Subcutaneous abdominal adipose tissue (tissue), 5 donors: ENCODE results near the gene CCDC32.

Experiments
- H3K27ac ChIP-seq: one replicate; pipeline ENCODE4 v1.7.0; 2013; ENCODE audit warnings: low read depth, mild to moderate bottlenecking, inconsistent platforms, low read length, moderate library complexity
- H3K27me3 ChIP-seq, 5 donors: one replicate each; pipeline ENCODE4 v1.7.0; 2013; ENCODE audit warnings: low read length in 5 of 5, inconsistent platforms in 1 of 5; ENCODE audit not compliant: control insufficient read depth in 5 of 5, insufficient read depth in 4 of 5
- H3K36me3 ChIP-seq, 5 donors: one replicate each; pipeline ENCODE4 v1.7.0; 2013; ENCODE audit warnings: low read length in 5 of 5; ENCODE audit not compliant: control insufficient read depth in 5 of 5, insufficient read depth in 5 of 5
- H3K4me1 ChIP-seq, 5 donors: one replicate each; pipeline ENCODE4 v1.7.0; 2013; ENCODE audit warnings: low read length in 5 of 5, mild to moderate bottlenecking in 3 of 5, moderate library complexity in 1 of 5; ENCODE audit not compliant: control insufficient read depth in 5 of 5, insufficient read depth in 5 of 5
- H3K4me3 ChIP-seq, 5 donors: one replicate each; pipeline ENCODE4 v1.7.0; 2013; ENCODE audit warnings: low read length in 5 of 5, low read depth in 1 of 5
- H3K9ac ChIP-seq, 5 donors: one replicate each; pipeline ENCODE4 v1.7.0; 2013; ENCODE audit warnings: low read length in 5 of 5, mild to moderate bottlenecking in 4 of 5, moderate library complexity in 3 of 5
- H3K9me3 ChIP-seq, 5 donors: one replicate each; pipeline ENCODE4 v1.7.0; 2013; ENCODE audit warnings: low read length in 5 of 5; ENCODE audit not compliant: control insufficient read depth in 5 of 5
- donor health status: healthy.
- donor health status: healthy.
- donor health status: healthy.
- donor health status: healthy.
- donor health status: healthy.

Gene CCDC32

DNA sequence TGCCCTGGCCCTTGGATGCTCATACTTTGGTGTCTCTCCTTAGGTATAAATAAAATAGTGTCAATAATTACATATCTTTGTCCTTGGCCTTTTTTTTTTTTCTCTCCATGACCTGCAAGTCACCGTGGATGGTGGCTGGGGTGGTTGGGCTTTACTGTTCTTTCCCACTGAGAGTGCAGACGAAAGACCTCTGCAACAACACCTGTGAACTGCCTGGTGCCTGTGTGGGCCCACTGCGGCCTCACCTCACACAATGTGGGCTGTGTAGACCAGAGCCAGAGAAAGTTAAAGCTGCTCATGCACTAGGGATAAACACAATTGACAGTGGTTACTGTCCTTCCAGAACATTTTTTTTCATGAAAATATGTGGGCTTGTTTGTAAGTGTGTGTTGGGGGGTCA lies 39.0 kb downstream of the CCDC32 start:
- H3K9ac ChIP-seq = no peak overlapping the region
- no peaks in the 10 kb centered on the region for H3K36me3 ChIP-seq
- H3K4me1 ChIP-seq = no peaks in the 10 kb centered on the region
- no peaks in the 10 kb centered on the region for H3K9me3 ChIP-seq
- no peaks in the 10 kb centered on the region for H3K27me3 ChIP-seq
- no peak overlapping the region for H3K4me3 ChIP-seq
- no peak overlapping the region for H3K27ac ChIP-seq

- no peaks in the 10 kb centered on the region for H3K36me3 ChIP-seq
Measured at GRCh38 chr15:40523611-40524010, 41.2 kb downstream of the CCDC32 start.

DNA sequence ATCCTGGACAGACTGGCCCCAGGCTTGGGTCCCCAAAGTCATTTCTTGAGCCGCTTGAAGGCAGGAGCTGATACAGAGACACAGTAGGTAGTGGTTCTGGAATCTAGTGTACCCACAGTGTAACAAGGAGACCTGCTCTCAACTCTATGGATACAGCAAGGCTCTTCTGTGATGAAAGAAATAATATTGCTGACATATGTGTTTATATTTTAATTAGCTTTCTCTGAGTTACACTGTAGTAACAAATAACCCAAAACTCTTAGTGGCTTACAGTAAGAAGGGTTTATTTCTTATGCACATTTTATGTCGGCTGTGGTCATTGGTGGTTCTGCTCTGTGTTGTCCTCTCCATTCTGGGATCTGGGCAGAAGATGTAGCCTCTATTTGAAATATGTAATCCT lies 48.5 kb downstream of the CCDC32 start:
- Histone ChIP-seq H3K9ac (no peak overlapping the region), H3K36me3 (no peaks in the 10 kb centered on the region)

More at GRCh38 chr15:40523611-40524010, 41.2 kb downstream of the CCDC32 start:
- no peak overlapping the region for H3K4me3 ChIP-seq
- H3K9ac ChIP-seq = no peak overlapping the region
- no peaks in the 10 kb centered on the region for H3K9me3 ChIP-seq
- H3K27ac ChIP-seq = no peak overlapping the region
- H3K4me1 ChIP-seq = peaks cover 0 to 5% (median 5%) of the 10 kb centered on the region in 5 donors
- no peaks in the 10 kb centered on the region for H3K27me3 ChIP-seq

GRCh38 chr15:40513609-40514008 lies 51.2 kb downstream of the CCDC32 start:
- Histone ChIP-seq H3K4me1 (peaks cover 0 to 18% (median 14%) of the 10 kb centered on the region in 5 donors), H3K27ac (no peak overlapping the region), H3K4me3 (no peak overlapping the region), H3K36me3 (no peaks in the 10 kb centered on the region), H3K27me3 (peaks cover 0 to under 1% (median 0%) of the 10 kb centered on the region in 5 donors), H3K9me3 (no peaks in the 10 kb centered on the region), H3K9ac (no peak overlapping the region)

More for the DNA sequence above, 48.5 kb downstream of the CCDC32 start:
- H3K9me3 ChIP-seq = no peaks in the 10 kb centered on the region
- no peaks in the 10 kb centered on the region for H3K27me3 ChIP-seq
- no peak overlapping the region for H3K4me3 ChIP-seq
- no peak overlapping the region for H3K27ac ChIP-seq
- peaks cover 0 to 14% (median 12%) of the 10 kb centered on the region in 5 donors for H3K4me1 ChIP-seq

GRCh38 chr15:40512440-40512839 lies 52.4 kb downstream of the CCDC32 start:
- Histone ChIP-seq H3K4me3 (no peak overlapping the region), H3K36me3 (no peaks in the 10 kb centered on the region), H3K27ac (no peak overlapping the region), H3K9ac (no peak overlapping the region), H3K9me3 (no peaks in the 10 kb centered on the region), H3K4me1 (peaks cover 0 to 18% (median 15%) of the 10 kb centered on the region in 5 donors), H3K27me3 (peaks cover 0 to 4% (median 0%) of the 10 kb centered on the region in 5 donors)

- H3K4me1 ChIP-seq = peaks cover 0 to 26% (median 23%) of the 10 kb centered on the region in 5 donors
- peak overlapping the region in 4 of 5 donors; percentile 47 to 71 (median 70) for H3K9ac ChIP-seq
- no peak overlapping the region for H3K27ac ChIP-seq
- peaks cover 0 to 4% (median 0%) of the 10 kb centered on the region in 5 donors for H3K27me3 ChIP-seq
- no peaks in the 10 kb centered on the region for H3K36me3 ChIP-seq
- H3K4me3 ChIP-seq = peak overlapping the region; percentile 44 to 75 (median 69)
- H3K9me3 ChIP-seq = no peaks in the 10 kb centered on the region
Measured at GRCh38 chr15:40511472-40512133, 53.2 kb downstream of the CCDC32 start.

- Histone ChIP-seq H3K36me3 (no peaks in the 10 kb centered on the region), H3K4me1 (peaks cover 0 to 26% (median 23%) of the 10 kb centered on the region in 5 donors), H3K27me3 (peaks cover 0 to 4% (median 0%) of the 10 kb centered on the region in 5 donors), H3K9ac (peak overlapping the region in 4 of 5 donors; percentile 47 to 71 (median 70)), H3K9me3 (no peaks in the 10 kb centered on the region), H3K27ac (no peak overlapping the region), H3K4me3 (peak overlapping the region; percentile 64 to 75 (median 69))
Measured at GRCh38 chr15:40511093-40511471, 53.8 kb downstream of the CCDC32 start.

DNA sequence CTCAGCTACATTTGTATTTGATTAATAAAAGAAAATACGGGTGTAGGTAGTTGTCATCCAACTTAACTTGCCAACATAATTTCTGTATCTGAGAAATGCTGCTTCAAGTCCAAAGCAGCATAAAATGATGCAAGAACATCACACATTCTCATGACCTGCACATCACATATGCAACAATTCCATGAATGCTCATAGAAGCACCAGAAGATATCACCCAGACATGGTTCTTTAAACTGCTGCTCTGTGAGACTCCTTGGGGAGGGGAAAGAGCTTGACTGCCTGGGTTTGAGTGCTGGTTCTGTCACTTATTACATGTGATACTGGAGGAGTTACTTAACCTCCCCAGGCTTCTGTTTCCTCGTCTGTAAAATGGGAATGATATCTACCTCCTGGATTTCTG lies 54.6 kb downstream of the CCDC32 start:
- Histone ChIP-seq H3K36me3 (no peaks in the 10 kb centered on the region), H3K4me3 (no peak overlapping the region), H3K4me1 (peaks cover 0 to 26% (median 23%) of the 10 kb centered on the region in 5 donors), H3K27ac (no peak overlapping the region), H3K9ac (no peak overlapping the region), H3K27me3 (peaks cover 0 to 4% (median 0%) of the 10 kb centered on the region in 5 donors), H3K9me3 (no peaks in the 10 kb centered on the region)

GRCh38 chr15:40508216-40508615 lies 56.6 kb downstream of the CCDC32 start:
- Histone ChIP-seq H3K27me3 (peaks cover 0 to 4% (median 0%) of the 10 kb centered on the region in 5 donors), H3K4me3 (no peak overlapping the region), H3K27ac (no peak overlapping the region), H3K9ac (no peak overlapping the region), H3K36me3 (no peaks in the 10 kb centered on the region), H3K9me3 (no peaks in the 10 kb centered on the region), H3K4me1 (peaks cover 0 to 26% (median 23%) of the 10 kb centered on the region in 5 donors)

GRCh38 chr15:40506964-40507571 lies 57.8 kb downstream of the CCDC32 start:
- Histone ChIP-seq H3K27ac (no peak overlapping the region), H3K4me3 (peak overlapping the region in 4 of 5 donors; percentile 37 to 63 (median 38)), H3K9ac (peak overlapping the region in 4 of 5 donors; percentile 41 to 64 (median 58)), H3K27me3 (peaks cover 0 to 4% (median 0%) of the 10 kb centered on the region in 5 donors), H3K36me3 (no peaks in the 10 kb centered on the region), H3K9me3 (no peaks in the 10 kb centered on the region), H3K4me1 (peaks cover 0 to 24% (median 22%) of the 10 kb centered on the region in 5 donors)
